Ishikawa (cell line): ENCODE results near the gene DACH1.

Experiments used
- CEBPB ChIP-seq: IDR thresholded peaks from 2 replicates; pipeline ENCODE4 v1.6.1; 2012
- CREB1 ChIP-seq: IDR thresholded peaks from 2 replicates; pipeline ENCODE4 v1.6.1; 2012; ENCODE audit warnings: low read depth
- EGR1 ChIP-seq: IDR thresholded peaks from 2 replicates; pipeline ENCODE4 v1.6.1; 2012
- EP300 ChIP-seq: IDR thresholded peaks from 2 replicates; pipeline ENCODE4 v1.6.1; 2012; ENCODE audit warnings: borderline replicate concordance
- FOXM1 ChIP-seq: IDR thresholded peaks from 2 replicates; pipeline ENCODE4 v1.6.1; 2012; ENCODE audit warnings: low read depth, borderline replicate concordance
- MAX ChIP-seq: IDR thresholded peaks from 2 replicates; pipeline ENCODE4 v1.6.1; 2012
- NFIC ChIP-seq: IDR thresholded peaks from 2 replicates; pipeline ENCODE4 v1.6.1; 2012
- RAD21 ChIP-seq: IDR thresholded peaks from 2 replicates; pipeline ENCODE4 v1.6.1; 2012; ENCODE audit warnings: low read depth
- REST ChIP-seq: IDR thresholded peaks from 2 replicates; pipeline ENCODE4 v1.6.1; 2012; ENCODE audit warnings: low read depth, mild to moderate bottlenecking
- TAF1 ChIP-seq: IDR thresholded peaks from 2 replicates; pipeline ENCODE4 v1.6.1; 2012; ENCODE audit warnings: low read depth, mild to moderate bottlenecking
- TCF12 ChIP-seq: IDR thresholded peaks from 2 replicates; pipeline ENCODE4 v1.6.1; 2012; ENCODE audit warnings: low read depth
- TEAD4 ChIP-seq: IDR thresholded peaks from 2 replicates; pipeline ENCODE4 v1.6.1; 2012
- USF1 ChIP-seq: IDR thresholded peaks from 2 replicates; pipeline ENCODE4 v1.6.1; 2012
- YY1 ChIP-seq: IDR thresholded peaks from 2 replicates; pipeline ENCODE4 v1.6.1; 2012; ENCODE audit warnings: low read depth
- ZBTB7A ChIP-seq: IDR thresholded peaks from 2 replicates; pipeline ENCODE4 v1.6.1; 2012; ENCODE audit warnings: low read depth

DACH1 gene

GRCh38 chr13:71461892-71462291 lies 405.1 kb downstream of the DACH1 start:
- TF ChIP-seq EP300, result no peak
- TF ChIP-seq RAD21, result no peak
- TF ChIP-seq CEBPB, result no peak
- TF ChIP-seq FOXM1, result no peak
- TF ChIP-seq REST, result no peak

GRCh38 chr13:71460211-71460610 lies 406.8 kb downstream of the DACH1 start:
- TF ChIP-seq REST, result no peak
- no peak for TF ChIP-seq TCF12
- TF ChIP-seq ZBTB7A, result no peak
- TF ChIP-seq CEBPB, result no peak
- no peak for TF ChIP-seq YY1
- no peak for TF ChIP-seq MAX
- no peak for TF ChIP-seq CREB1
- no peak for TF ChIP-seq USF1
- TF ChIP-seq TEAD4, result no peak
- TF ChIP-seq NFIC, result no peak
- no peak for TF ChIP-seq RAD21
- no peak for TF ChIP-seq FOXM1
- TF ChIP-seq EGR1, result no peak
- TF ChIP-seq TAF1, result no peak
- TF ChIP-seq EP300, result no peak

- TF ChIP-seq CREB1 (no peak), CEBPB (no peak), FOXM1 (no peak), NFIC (no peak)
Observed at GRCh38 chr13:71459708-71460107, 407.3 kb downstream of the DACH1 start.

- TF ChIP-seq RAD21 (no peak), TCF12 (no peak), REST (no peak), YY1 (no peak), TAF1 (no peak), FOXM1 (no peak), EGR1 (no peak), TEAD4 (no peak), NFIC (no peak), CREB1 (no peak), ZBTB7A (no peak), USF1 (no peak), CEBPB (no peak), MAX (no peak), EP300 (no peak)
Observed at GRCh38 chr13:71457645-71458044, 409.4 kb downstream of the DACH1 start.

- TF ChIP-seq USF1 (no peak), YY1 (no peak), ZBTB7A (no peak), EP300 (no peak), MAX (no peak), FOXM1 (no peak), TAF1 (no peak), CREB1 (no peak), REST (no peak), CEBPB (no peak), NFIC (no peak), EGR1 (no peak), TEAD4 (no peak), RAD21 (no peak), TCF12 (no peak)
Observed at GRCh38 chr13:71456136-71456535, 410.9 kb downstream of the DACH1 start.
